Measurements from ENCODE around the gene PGAP3.
"Not testable (repeated sequence)": the region's sequence is repeated elsewhere in the genome, so short reads cannot be mapped to it uniquely, and the experiment has no call there.

Gene PGAP3

GRCh38 chr17:39715375-39716072 is 27.7 kb upstream of the PGAP3 start:
- no peak for DNase-seq

DNA sequence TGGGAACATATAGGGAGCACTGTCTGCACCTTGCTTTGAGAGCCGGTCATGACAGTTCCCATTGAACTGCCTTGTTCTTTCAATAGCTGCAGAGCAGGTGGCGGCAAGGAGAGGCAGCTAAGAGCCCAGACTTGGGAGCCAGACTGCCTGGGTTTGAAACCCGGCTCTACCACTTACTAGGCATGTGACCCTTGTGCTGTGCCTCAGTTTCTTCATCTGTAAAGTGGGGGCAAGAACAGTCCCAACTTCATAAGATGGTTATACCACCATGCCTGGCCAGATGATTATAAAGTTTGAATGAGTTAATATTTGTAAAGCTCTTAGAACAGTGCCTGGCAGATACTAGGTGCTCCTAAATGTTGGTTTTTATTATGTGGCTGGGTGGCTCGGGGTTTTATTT is 26.4 kb upstream of the PGAP3 start:
- no peak for DNase-seq

DNA sequence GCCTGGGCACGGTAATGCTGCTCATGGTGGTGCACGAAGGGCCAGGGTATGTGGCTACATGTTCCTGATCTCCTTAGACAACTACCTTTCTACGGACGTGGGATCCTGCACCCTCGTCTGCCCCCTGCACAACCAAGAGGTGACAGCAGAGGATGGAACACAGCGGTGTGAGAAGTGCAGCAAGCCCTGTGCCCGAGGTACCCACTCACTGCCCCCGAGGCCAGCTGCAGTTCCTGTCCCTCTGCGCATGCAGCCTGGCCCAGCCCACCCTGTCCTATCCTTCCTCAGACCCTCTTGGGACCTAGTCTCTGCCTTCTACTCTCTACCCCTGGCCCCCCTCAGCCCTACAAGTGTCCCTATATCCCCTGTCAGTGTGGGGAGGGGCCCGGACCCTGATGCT is 24.0 kb upstream of the PGAP3 start:
- no peak for DNase-seq

DNA sequence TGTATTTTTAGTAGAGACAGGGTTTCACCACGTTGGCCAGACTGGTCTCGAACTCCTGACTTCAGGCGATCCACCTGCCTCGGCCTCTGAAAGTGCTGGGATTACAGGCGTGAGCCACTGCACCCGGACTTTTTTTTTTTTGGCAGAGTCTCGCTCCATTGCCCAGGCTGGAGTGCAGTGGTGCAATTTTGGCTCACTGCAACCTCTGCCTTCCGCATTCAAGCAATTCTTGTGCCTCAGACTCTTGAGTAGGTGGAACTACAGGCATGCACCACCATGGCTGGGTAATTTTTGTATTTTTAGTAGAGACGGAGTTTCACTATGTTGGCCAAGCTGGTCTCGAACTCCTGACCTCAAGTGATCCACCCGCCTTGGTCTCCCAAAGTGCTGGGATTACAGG is 23.2 kb upstream of the PGAP3 start:
- DNase-seq = not testable (repeated sequence)

GRCh38 chr17:39709998-39710964 is 22.4 kb upstream of the PGAP3 start:
- DNase-seq = no peak

- DNase-seq = no peak
Measured at GRCh38 chr17:39709319-39709997, 21.6 kb upstream of the PGAP3 start.

- DNase-seq = no peak
Measured at GRCh38 chr17:39706921-39707337, 19.1 kb upstream of the PGAP3 start.

- no peak for DNase-seq
Measured at GRCh38 chr17:39706383-39706782, 18.5 kb upstream of the PGAP3 start.

DNA sequence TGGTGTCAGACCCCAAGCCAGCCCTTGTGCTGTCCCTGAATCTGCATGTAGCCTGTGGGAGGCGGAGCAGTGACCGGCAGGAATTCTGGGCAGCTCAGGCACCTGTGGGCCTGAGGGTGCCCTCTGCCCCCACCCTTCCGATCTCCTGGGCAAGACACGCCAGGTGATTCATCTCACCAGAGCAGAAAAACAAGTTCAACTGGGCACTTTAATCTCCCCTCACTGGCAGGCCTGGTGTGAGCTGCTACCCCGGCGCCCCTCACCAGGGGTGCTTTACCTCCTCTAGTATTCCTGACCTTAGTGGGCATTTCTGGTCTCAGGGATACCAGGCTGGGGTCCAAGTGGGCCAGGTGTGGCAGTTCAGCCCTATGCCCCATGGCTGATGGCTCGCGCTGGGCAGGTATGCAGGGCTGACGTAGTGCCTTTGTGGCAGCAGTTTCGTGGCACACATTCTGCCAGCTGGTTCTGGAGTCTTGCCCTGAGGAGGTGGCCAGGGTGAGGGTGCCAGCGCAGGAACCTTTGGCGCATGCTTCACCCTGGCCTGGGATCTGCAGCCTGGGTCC is 18.0 kb upstream of the PGAP3 start:
- no peak for DNase-seq

- DNase-seq = no peak
Measured at GRCh38 chr17:39704821-39705551, 17.1 kb upstream of the PGAP3 start.

DNA sequence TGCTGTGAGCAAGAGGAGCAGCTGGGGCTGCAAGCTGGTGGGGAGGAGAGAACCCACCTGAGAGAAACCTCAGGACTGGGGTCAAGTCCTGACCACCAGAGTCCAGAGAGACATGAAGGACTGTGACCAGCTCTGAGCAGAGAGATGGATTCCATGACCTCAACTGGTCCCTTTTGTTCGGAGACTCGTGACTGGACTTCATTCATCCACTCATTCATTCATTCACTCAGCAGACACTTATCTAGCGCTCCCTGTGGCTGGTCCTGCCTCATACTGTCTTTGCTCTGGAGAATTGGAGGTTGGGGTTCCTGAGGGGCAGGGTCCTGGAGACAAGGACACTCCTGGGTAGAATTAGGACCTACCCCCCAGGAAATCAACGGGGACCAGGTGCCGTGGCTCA is 16.1 kb upstream of the PGAP3 start:
- DNase-seq = no peak

DNA sequence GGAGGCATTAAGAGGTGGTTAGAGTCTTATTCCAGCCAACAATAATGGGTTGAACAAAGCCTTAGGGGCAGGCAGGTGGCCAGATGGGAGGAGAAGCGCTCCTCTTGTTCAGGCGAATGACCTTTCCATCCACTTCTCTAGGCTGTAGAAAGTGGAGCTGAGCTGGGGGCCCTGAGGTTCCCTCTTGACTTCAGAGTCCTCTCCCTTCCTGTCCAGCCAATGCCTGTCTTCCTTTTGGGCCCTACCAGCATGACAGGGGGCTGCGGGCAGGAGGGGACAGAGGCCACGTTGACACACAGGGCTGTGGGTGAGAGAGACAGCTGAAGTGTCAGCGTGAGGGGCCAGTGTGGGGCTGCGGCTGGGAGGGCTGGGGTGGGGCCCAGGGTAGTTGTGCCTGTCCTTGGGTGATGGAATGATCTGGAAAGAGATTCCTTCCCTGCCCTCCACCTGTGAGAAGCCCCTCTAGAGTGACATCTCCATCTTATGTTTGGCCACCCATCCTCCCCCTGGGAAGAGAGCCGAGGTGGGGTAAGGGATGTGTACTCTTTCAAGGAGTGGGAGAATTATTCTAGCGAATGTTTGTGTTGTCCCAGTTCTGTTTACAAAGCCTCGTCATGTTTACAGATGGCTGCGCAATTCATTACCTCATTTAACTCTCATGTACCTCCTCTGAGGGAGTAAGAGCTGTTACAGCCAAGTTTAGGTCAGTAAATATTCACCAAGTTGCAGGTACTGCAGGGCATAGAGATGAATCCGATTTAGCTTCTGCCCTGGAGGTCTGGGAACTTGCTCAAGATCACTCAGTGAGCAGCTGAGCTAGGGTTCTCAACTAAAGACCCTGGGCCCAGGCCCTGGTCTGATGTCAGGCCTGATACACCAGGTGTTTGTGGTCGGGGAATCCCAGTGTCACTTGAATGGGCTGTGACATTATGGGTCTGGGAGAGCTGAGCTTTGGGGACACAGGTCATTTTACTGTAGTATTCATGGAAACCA is 15.3 kb upstream of the PGAP3 start:
- DNase-seq = no peak

DNA sequence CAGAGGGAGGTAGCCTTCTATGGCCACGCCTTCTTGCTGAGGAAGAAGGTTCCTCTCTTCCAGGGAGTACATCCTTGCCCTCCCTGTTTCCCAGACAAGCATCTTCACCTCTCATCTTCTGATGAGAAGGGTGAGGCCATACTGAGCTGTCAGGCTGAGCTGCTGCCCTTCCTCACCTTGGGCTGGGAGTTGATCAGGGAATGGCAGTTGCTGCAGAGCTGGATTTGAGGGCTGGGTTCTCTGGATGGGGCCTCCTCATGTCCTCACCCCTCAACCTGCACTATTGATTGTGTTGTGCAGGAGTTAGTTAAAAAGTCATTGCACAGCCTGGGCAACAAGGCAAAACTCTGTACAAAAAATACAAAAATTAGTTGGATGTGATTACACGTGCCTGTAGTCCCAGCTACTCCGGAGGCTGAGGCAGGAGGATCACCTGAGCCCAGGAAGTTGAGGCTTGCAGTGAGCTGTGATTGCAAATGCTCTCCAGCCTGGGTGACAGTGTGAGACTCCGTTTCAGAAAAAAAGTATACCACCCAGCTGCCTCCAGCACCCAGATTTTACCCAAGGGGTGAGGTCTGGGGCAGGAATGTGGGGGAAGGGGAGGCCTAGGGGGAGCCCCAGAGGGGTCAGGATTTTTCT is 14.0 kb upstream of the PGAP3 start:
- DNase-seq = no peak

GRCh38 chr17:39701012-39701783 is 13.3 kb upstream of the PGAP3 start:
- DNase-seq = no peak

DNA sequence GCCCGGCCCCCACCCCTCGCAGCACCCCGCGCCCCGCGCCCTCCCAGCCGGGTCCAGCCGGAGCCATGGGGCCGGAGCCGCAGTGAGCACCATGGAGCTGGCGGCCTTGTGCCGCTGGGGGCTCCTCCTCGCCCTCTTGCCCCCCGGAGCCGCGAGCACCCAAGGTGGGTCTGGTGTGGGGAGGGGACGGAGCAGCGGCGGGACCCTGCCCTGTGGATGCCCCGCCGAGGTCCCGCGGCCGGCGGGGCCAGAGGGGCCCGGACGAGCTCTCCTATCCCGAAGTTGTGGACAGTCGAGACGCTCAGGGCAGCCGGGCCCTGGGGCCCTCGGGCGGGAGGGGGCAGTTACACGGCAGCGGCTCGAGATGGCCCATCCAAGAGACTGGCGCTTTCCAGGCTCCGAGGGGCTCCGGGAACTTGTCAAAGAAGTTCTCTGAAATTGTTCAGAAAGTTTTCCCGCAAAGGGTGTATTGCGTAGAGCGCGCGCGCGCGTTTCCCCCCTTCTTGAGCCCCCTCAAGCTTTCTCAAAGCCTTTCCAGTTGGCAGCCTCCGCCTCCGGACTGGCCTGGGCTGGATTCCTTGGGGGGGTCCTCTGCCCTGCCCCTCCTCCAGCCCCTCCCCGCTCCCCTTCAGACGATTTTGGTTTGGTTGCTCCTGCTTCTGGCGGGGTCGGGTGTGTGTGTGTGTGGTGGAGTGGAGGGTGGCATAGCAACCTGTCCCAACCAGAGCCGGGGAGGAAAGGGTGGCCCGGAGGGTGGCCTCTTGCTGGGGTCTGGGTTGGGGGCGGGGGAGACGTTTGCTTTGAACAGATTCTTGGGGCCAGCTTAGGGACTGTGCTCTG is 12.5 kb upstream of the PGAP3 start:
- no peak for DNase-seq

GRCh38 chr17:39699818-39700147 is 11.9 kb upstream of the PGAP3 start, which contains the start of gene ERBB2:
Gene ERBB2, plus strand, starts transcription at chr17:39700064. Its CDS starts 175 bp downstream, at chr17:39700239.
- DNase-seq = no peak

GRCh38 chr17:39699157-39699817 is 11.4 kb upstream of the PGAP3 start:
- DNase-seq = not testable (repeated sequence)

DNA sequence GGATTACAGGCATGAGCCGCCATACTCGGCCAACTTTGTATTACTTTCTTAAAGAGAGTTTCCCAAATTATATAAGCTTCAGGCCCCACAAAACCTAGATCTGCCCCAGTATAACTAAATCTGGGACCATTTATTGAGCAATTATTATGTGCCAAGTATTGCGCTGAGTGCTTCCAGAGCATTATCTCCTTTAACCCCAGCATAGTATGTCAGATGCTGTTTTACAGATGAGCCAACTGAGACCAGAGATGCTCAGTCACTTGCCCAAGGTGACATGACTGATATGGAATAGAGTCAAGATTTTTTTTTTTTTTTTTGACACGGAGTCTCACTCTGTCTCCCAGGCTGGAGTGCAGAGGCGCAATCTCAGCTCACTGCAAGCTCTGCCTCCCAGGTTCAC is 10.1 kb upstream of the PGAP3 start:
- no peak for DNase-seq

All from activated CD4-positive, alpha-beta T cell treated with anti-CD3 and anti-CD28 coated beads, Interleukin-2, amount 50 U/mL, for 4 hours (primary cell).